ENCODE measurements around the gene ALG13. TPM values are rescaled to one million over a fixed set of nuclear protein-coding genes. Genes with fewer than 3 reads are reported as not detected.

ALG13 gene
- total RNA-seq, 1 donor = 97.1 TPM

Other genes starting within 250 kb of the ALG13 start
- gene SERTM2, start 169.5 kb upstream of the ALG13 start, total RNA-seq = under 0.01 TPM
- gene TRPC5OS, start 195.0 kb downstream of the ALG13 start, total RNA-seq = 0.10 TPM

All from mononuclear cell (primary cell).